GM12878 (cell line): ENCODE measurements around the gene WDSUB1.

Source experiments
- BHLHE40 ChIP-seq, 2 experiments: fragments of 450-650 bp in 1 of 2; IDR thresholded peaks; 2 replicates each; pipeline ENCODE4 v1.6.1; 2011 to 2017; ENCODE audit warnings: low read depth in 2 of 2, borderline replicate concordance in 1 of 2, improper control_type of control experiment in 1 of 2, low read length in 1 of 2, mild to moderate bottlenecking in 1 of 2
- EP300 ChIP-seq, 2 experiments: fragments of 150-350 bp in 1 of 2; IDR thresholded peaks; 2 replicates each; pipeline ENCODE4 v1.6.1; 2011 to 2012; ENCODE audit warnings: low read depth in 2 of 2, low read length in 2 of 2, borderline replicate concordance in 1 of 2, improper control_type of control experiment in 1 of 2, inconsistent platforms in 1 of 2; ENCODE audit not compliant: control insufficient read depth in 1 of 2
- RAD51 ChIP-seq: fragments of 450-650 bp; IDR thresholded peaks from 2 replicates; pipeline ENCODE4 v1.6.1; 2016; ENCODE audit warnings: moderate library complexity, mild to moderate bottlenecking, inconsistent platforms
- RFX5 ChIP-seq: IDR thresholded peaks from 2 replicates; pipeline ENCODE4 v1.6.1; 2011; ENCODE audit warnings: low read depth, low read length, improper control_type of control experiment
- SP1 ChIP-seq: IDR thresholded peaks from one replicate; pipeline ENCODE4 v1.6.1; 2011; ENCODE audit warnings: low read depth, low read length
- SRF ChIP-seq, 2 experiments: IDR thresholded peaks; 2 replicates each; pipeline ENCODE4 v1.6.1; 2011; ENCODE audit warnings: low read depth in 2 of 2, low read length in 2 of 2, mild to moderate bottlenecking in 1 of 2, moderate library complexity in 1 of 2
- TCF3 ChIP-seq: IDR thresholded peaks from 2 replicates; pipeline ENCODE4 v1.6.1; 2012; ENCODE audit warnings: low read depth, mild to moderate bottlenecking, low read length, borderline replicate concordance; ENCODE audit not compliant: insufficient read depth
- TF ChIP-seq, protein P1 (sequence below): IDR thresholded peaks from 2 replicates; pipeline ENCODE4 v1.6.1; 2012; ENCODE audit warnings: low read depth, low read length, improper control_type of control experiment
- TF ChIP-seq, protein P2 (sequence below), 3 experiments: IDR thresholded peaks in 2 of 3; conservative IDR thresholded peaks in 1 of 3; 2 replicates each; pipeline ENCODE4 v1.5.1; 2011; ENCODE audit warnings: low read depth in 3 of 3, low read length in 3 of 3, mild to moderate bottlenecking in 3 of 3, control low read depth in 2 of 3, moderate library complexity in 2 of 3, inconsistent platforms in 1 of 3, mixed read lengths in 1 of 3; ENCODE audit not compliant: control insufficient read depth in 2 of 3, insufficient read depth in 1 of 3; ENCODE audit errors: extremely low read depth in 1 of 3
- TF ChIP-seq, protein P3 (sequence below): fragments of 450-650 bp; IDR thresholded peaks from 2 replicates; pipeline ENCODE4 v1.6.1; 2018; ENCODE audit warnings: mild to moderate bottlenecking, low read depth, moderate library complexity; ENCODE audit not compliant: partially characterized antibody
- TF ChIP-seq, protein P4 (sequence below): fragments of 450-650 bp; IDR thresholded peaks from 2 replicates; pipeline ENCODE4 v1.6.1; 2016; ENCODE audit warnings: mild to moderate bottlenecking

DNA sequence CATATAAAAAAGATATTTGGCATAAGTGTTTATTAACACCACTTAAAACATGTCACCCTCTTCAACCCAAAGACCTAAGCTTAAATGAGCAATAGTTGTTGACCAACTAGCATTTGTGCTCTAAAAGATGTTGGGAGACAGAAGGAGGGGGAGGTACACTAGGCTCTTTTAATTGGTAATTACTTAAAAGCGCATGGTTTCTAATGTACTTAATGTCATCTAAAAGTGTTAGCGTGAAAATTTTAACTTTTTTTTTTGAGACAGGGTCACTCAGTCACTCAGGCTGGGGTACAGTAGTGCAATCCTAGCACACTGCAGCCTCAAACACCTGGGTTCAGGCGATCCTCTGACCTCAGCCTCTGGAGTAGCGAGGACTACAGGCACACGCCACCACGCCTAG lies 5.5 kb downstream of the WDSUB1 start:
- TF ChIP-seq RFX5 (no peak), RAD51 (no peak), BHLHE40 (IDR thresholded peaks at IDR 0.05; ENCODE audit: borderline replicate concordance in 1 of 2, low read depth in 2 of 2, low read length in 1 of 2) (no peak), TCF3 (no peak), SRF (IDR thresholded peaks at IDR 0.05; ENCODE audit: low read depth in 2 of 2, low read length in 2 of 2) (no peak), EP300 (IDR thresholded peaks at IDR 0.05; ENCODE audit: borderline replicate concordance in 1 of 2, control insufficient read depth in 1 of 2, low read depth in 2 of 2, low read length in 2 of 2) (no peak), SP1 (no peak)
- TF ChIP-seq, protein P1, sequence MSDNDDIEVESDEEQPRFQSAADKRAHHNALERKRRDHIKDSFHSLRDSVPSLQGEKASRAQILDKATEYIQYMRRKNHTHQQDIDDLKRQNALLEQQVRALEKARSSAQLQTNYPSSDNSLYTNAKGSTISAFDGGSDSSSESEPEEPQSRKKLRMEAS = no peak
- TF ChIP-seq, protein P2, sequence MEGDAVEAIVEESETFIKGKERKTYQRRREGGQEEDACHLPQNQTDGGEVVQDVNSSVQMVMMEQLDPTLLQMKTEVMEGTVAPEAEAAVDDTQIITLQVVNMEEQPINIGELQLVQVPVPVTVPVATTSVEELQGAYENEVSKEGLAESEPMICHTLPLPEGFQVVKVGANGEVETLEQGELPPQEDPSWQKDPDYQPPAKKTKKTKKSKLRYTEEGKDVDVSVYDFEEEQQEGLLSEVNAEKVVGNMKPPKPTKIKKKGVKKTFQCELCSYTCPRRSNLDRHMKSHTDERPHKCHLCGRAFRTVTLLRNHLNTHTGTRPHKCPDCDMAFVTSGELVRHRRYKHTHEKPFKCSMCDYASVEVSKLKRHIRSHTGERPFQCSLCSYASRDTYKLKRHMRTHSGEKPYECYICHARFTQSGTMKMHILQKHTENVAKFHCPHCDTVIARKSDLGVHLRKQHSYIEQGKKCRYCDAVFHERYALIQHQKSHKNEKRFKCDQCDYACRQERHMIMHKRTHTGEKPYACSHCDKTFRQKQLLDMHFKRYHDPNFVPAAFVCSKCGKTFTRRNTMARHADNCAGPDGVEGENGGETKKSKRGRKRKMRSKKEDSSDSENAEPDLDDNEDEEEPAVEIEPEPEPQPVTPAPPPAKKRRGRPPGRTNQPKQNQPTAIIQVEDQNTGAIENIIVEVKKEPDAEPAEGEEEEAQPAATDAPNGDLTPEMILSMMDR (IDR thresholded peaks at IDR 0.05 in 2 of 3, conservative IDR thresholded peaks at IDR 0.05 in 1 of 3; ENCODE audit: control insufficient read depth in 2 of 3, extremely low read depth in 1 of 3, insufficient read depth in 1 of 3, low read depth in 3 of 3, low read length in 3 of 3) = no peak
- TF ChIP-seq, protein P3, sequence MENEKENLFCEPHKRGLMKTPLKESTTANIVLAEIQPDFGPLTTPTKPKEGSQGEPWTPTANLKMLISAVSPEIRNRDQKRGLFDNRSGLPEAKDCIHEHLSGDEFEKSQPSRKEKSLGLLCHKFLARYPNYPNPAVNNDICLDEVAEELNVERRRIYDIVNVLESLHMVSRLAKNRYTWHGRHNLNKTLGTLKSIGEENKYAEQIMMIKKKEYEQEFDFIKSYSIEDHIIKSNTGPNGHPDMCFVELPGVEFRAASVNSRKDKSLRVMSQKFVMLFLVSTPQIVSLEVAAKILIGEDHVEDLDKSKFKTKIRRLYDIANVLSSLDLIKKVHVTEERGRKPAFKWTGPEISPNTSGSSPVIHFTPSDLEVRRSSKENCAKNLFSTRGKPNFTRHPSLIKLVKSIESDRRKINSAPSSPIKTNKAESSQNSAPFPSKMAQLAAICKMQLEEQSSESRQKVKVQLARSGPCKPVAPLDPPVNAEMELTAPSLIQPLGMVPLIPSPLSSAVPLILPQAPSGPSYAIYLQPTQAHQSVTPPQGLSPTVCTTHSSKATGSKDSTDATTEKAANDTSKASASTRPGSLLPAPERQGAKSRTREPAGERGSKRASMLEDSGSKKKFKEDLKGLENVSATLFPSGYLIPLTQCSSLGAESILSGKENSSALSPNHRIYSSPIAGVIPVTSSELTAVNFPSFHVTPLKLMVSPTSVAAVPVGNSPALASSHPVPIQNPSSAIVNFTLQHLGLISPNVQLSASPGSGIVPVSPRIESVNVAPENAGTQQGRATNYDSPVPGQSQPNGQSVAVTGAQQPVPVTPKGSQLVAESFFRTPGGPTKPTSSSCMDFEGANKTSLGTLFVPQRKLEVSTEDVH = no peak
- TF ChIP-seq, protein P4, sequence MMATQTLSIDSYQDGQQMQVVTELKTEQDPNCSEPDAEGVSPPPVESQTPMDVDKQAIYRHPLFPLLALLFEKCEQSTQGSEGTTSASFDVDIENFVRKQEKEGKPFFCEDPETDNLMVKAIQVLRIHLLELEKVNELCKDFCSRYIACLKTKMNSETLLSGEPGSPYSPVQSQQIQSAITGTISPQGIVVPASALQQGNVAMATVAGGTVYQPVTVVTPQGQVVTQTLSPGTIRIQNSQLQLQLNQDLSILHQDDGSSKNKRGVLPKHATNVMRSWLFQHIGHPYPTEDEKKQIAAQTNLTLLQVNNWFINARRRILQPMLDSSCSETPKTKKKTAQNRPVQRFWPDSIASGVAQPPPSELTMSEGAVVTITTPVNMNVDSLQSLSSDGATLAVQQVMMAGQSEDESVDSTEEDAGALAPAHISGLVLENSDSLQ = no peak
